ENCODE measurements around the gene SLC18A2. TPM values are rescaled to one million over a fixed set of nuclear protein-coding genes. Genes with fewer than 3 reads are reported as not detected.

Gene SLC18A2
- total and polyA plus RNA-seq, 2 of the 8 experiments (the other 6 are each of a cell fraction or from before 2014, with no cell fraction given): 6.5 to 7.0 TPM

- Histone ChIP-seq H3K9ac (replicated peaks in 1 of 4; ENCODE audit: extremely low read depth in 1 of 4, low read depth in 3 of 4, low read length in 3 of 4) (no peak overlapping the region), H2AFZ (ENCODE audit: low read length) (no peak overlapping the region), H3K4me3 (ENCODE audit: extremely low read depth in 1 of 4, insufficient read depth in 2 of 4, low read depth in 3 of 4, low read length in 4 of 4) (no peak overlapping the region), H2BK20ac (ENCODE audit: low read length) (no peak overlapping the region), H2BK15ac (ENCODE audit: low read length) (no peak overlapping the region), H3K4me1 (replicated peaks in 1 of 4; ENCODE audit: control insufficient read depth in 3 of 4, insufficient read depth in 4 of 4, low read length in 3 of 4) (no peaks in the 10 kb centered on the region), H3K79me2 (ENCODE audit: control insufficient read depth in 1 of 2, insufficient read depth in 2 of 2, low read length in 2 of 2) (no peaks in the 10 kb centered on the region), H3K4me2 (ENCODE audit: insufficient read depth in 1 of 2, low read depth in 2 of 2, low read length in 2 of 2) (no peak overlapping the region), H3K36me3 (ENCODE audit: control insufficient read depth in 2 of 4, insufficient read depth in 4 of 4, low read length in 3 of 4) (no peaks in the 10 kb centered on the region), H3K4ac (replicated peaks; ENCODE audit: insufficient read length, low read depth, low read length) (no peak overlapping the region), H3K79me1 (ENCODE audit: low read depth, low read length) (no peaks in the 10 kb centered on the region), H3K14ac (ENCODE audit: insufficient read length) (no peak overlapping the region), H2BK120ac (replicated peaks; ENCODE audit: low read depth, low read length) (no peak overlapping the region), H3K27ac (ENCODE audit: low read depth, low read length) (no peak overlapping the region), H3K56ac (replicated peaks; ENCODE audit: insufficient read length, low read depth, low read length) (no peak overlapping the region), H3K27me3 (replicated peaks in 1 of 4; ENCODE audit: control insufficient read depth in 3 of 4, extremely low read depth in 1 of 4, insufficient read depth in 3 of 4, low read length in 3 of 4) (no peaks in the 10 kb centered on the region), H3K9me3 (ENCODE audit: insufficient read depth in 2 of 2, low read depth in 1 of 2, low read length in 1 of 2) (no peaks in the 10 kb centered on the region), H4K5ac (ENCODE audit: insufficient read length, low read depth, low read length) (no peak overlapping the region), H2BK12ac (ENCODE audit: low read depth, low read length) (no peak overlapping the region), H4K8ac (ENCODE audit: extremely low read depth, insufficient read depth, low read length) (no peak overlapping the region), H4K20me1 (replicated peaks in 1 of 2; ENCODE audit: control insufficient read depth in 1 of 2, insufficient read depth in 2 of 2, low read length in 2 of 2) (peaks cover 0 to 5% of the 10 kb centered on the region in 2 experiments), H4K91ac (replicated peaks; ENCODE audit: insufficient read length, low read length) (no peak overlapping the region), H2AK5ac (ENCODE audit: low read depth, low read length) (no peak overlapping the region), H2BK5ac (ENCODE audit: low read depth, low read length) (no peak overlapping the region), H3K18ac (ENCODE audit: extremely low read depth, low read length) (no peak overlapping the region), H3K23ac (ENCODE audit: insufficient read length) (no peak overlapping the region), H3K23me2 (ENCODE audit: low read depth, low read length) (no peaks in the 10 kb centered on the region; the same call in 1 of the 2 replicates)
- POLR2A ChIA-PET (ENCODE audit: partially characterized antibody): no interaction called here
- DNase-seq (ENCODE audit: low read depth in 1 of 2, low spot score in 2 of 2): no peak
- CTCF ChIA-PET (ENCODE audit: partially characterized antibody): interaction anchor here (3.3 kb wide), 1 partner anchor 51 kb away, joined by 13 read pairs; no protein-coding TSS in a partner anchor
- 98% methylated on average over 2 of the region's 2 CpGs; no CpG with 5 or more reads in 1 of the 2 experiments for WGBS, 2 experiments (ENCODE audit: extremely low coverage in 1 of 2, insufficient coverage in 1 of 2, insufficient read length in 1 of 2, insufficient replicate concordance in 2 of 2, low coverage in 1 of 2, low lambda C conversion rate in 2 of 2, missing lambda C conversion rate in 1 of 2)
- no peak for FAIRE-seq
- no peak for TF ChIP-seq EZH2 (IDR thresholded peaks at IDR 0.05; ENCODE audit: low read depth, low read length, severe bottlenecking)
- TF ChIP-seq TAF1 (IDR thresholded peaks at IDR 0.05; ENCODE audit: low read depth, low read length): no peak
- TF ChIP-seq POLR2AphosphoS5 (IDR thresholded peaks at IDR 0.05; ENCODE audit: low read depth, low read length): no peak
- TF ChIP-seq CTCF (IDR thresholded peaks at IDR 0.05; ENCODE audit: control extremely low read depth in 1 of 3, insufficient read depth in 1 of 3, low read depth in 1 of 3, low read length in 3 of 3): no peak
- TF ChIP-seq PHF8 (conservative IDR thresholded peaks at IDR 0.05; ENCODE audit: low read depth, low read length): no peak
- TF ChIP-seq, protein P1, sequence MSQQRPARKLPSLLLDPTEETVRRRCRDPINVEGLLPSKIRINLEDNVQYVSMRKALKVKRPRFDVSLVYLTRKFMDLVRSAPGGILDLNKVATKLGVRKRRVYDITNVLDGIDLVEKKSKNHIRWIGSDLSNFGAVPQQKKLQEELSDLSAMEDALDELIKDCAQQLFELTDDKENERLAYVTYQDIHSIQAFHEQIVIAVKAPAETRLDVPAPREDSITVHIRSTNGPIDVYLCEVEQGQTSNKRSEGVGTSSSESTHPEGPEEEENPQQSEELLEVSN (IDR thresholded peaks at IDR 0.05): no peak
Observed at GRCh38 chr10:117268907-117269306, 28.0 kb downstream of the SLC18A2 start.
